Activated T-cell treated with anti-CD3 and anti-CD28 coated beads, Interleukin-2, amount 50 U/mL, for 4 hours (primary cell): Measurements from ENCODE around the gene LOXL3. TPM values are rescaled to one million over a fixed set of nuclear protein-coding genes. Genes with fewer than 3 reads are reported as not detected.

Experiments
- ATAC-seq, 2 donors: fragments of 200-7000 bp; cut with Tn5 transposase; one replicate each; pipeline ENCODE4 v1.10.0; 2021
- DNase-seq: peaks from one replicate; pipeline ENCODE4 v3.0.0-alpha.2; 2020
- H3K27me3 Mint-ChIP-seq: one replicate; pipeline ENCODE4 v1.8.0; 2021; ENCODE audit warnings: low read depth, mixed read lengths
- H3K36me3 Mint-ChIP-seq: one replicate; pipeline ENCODE4 v1.8.0; 2022; ENCODE audit warnings: mixed read lengths; ENCODE audit not compliant: insufficient read depth
- H3K4me1 Mint-ChIP-seq: one replicate; pipeline ENCODE4 v1.8.0; 2021; ENCODE audit warnings: low read depth, mixed read lengths
- H3K4me3 Mint-ChIP-seq: one replicate; pipeline ENCODE4 v1.8.0; 2021; ENCODE audit warnings: mild to moderate bottlenecking, moderate library complexity, mixed read lengths
- H3K9me3 Mint-ChIP-seq: one replicate; pipeline ENCODE4 v1.8.0; 2021; ENCODE audit warnings: mixed read lengths
- total RNA-seq, 3 donors: library from RNA; stranded (reverse); gene quantifications; one replicate each; pipeline ENCODE4 v1.2.1, GENCODE V29; 2021

LOXL3 gene
- total RNA-seq, 3 donors from 2014 or later, result 0.49 to 1.0 (median 0.99) TPM

- Mint-ChIP-seq H3K9me3 (no peaks in the 10 kb centered on the region), H3K27me3 (peaks cover 45% of the 10 kb centered on the region)
These were observed 4.6 kb downstream of the LOXL3 start for GRCh38 chr2:74548900-74549826.

DNA sequence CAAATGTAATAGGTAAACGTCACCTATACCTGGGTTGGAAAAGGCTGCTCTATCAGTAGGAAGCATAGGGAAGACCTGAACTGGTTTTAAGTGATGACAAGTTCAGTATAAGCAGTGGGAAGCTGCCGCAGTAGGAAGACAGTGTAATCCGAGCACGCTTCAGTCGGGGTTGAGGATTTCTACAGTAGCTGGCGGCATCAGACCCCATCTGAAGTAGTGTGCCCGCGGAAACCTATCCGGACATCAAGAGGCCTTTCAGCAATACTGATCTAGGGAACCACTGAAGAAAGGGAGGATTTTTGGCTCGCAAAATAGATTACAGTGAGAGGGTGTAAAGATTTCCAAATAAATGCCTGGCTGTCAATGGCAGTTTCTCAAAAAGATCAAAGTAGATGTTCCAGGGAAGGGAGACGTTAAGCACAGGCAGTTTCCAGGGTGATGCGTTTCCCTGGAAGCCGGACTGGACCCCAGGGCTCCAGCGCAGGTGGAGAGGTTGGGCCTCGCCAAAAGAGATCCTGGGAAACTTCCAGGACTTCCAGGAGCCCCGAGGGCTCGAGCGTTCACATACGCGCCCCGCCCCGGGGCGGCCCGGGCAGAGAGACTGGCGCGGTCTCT lies 5.3 kb downstream of the LOXL3 start:
- DNase-seq, result no peak
- peaks cover 45% of the 10 kb centered on the region for H3K27me3 Mint-ChIP-seq
- H3K36me3 Mint-ChIP-seq, result no peaks in the 10 kb centered on the region
- no peak for ATAC-seq
- peaks cover 5% of the 10 kb centered on the region for H3K4me1 Mint-ChIP-seq
- H3K4me3 Mint-ChIP-seq, result peak overlapping the region; percentile 60
- H3K9me3 Mint-ChIP-seq, result no peaks in the 10 kb centered on the region

More at GRCh38 chr2:74548900-74549826, 4.6 kb downstream of the LOXL3 start:
- DNase-seq (no peak), ATAC-seq (peak; percentile 60 to 70)
- Mint-ChIP-seq H3K4me3 (peak overlapping the region; percentile 65), H3K4me1 (peaks cover 7% of the 10 kb centered on the region), H3K36me3 (no peaks in the 10 kb centered on the region)

- Mint-ChIP-seq H3K9me3 (no peaks in the 10 kb centered on the region), H3K4me1 (peaks cover 5% of the 10 kb centered on the region), H3K27me3 (peaks cover 45% of the 10 kb centered on the region), H3K36me3 (no peaks in the 10 kb centered on the region), H3K4me3 (no peak overlapping the region)
- no peak for DNase-seq
- ATAC-seq, result no peak
These were observed 7.7 kb downstream of the LOXL3 start for GRCh38 chr2:74546004-74546403.

- no peaks in the 10 kb centered on the region for H3K9me3 Mint-ChIP-seq
- DNase-seq (no peak), ATAC-seq (no peak)
- H3K4me3 Mint-ChIP-seq, result no peak overlapping the region
- peaks cover 5% of the 10 kb centered on the region for H3K4me1 Mint-ChIP-seq
- H3K36me3 Mint-ChIP-seq, result no peaks in the 10 kb centered on the region
- peaks cover 40% of the 10 kb centered on the region for H3K27me3 Mint-ChIP-seq
These were observed 9.1 kb downstream of the LOXL3 start for GRCh38 chr2:74544634-74545033.

- Mint-ChIP-seq H3K4me1 (no peaks in the 10 kb centered on the region), H3K27me3 (peaks cover 43% of the 10 kb centered on the region), H3K4me3 (no peak overlapping the region), H3K36me3 (no peaks in the 10 kb centered on the region), H3K9me3 (no peaks in the 10 kb centered on the region)
- DNase-seq, result no peak
- ATAC-seq, result no peak
These were observed 10.8 kb downstream of the LOXL3 start for GRCh38 chr2:74542978-74543377.

- Mint-ChIP-seq H3K9me3 (no peaks in the 10 kb centered on the region), H3K4me1 (no peaks in the 10 kb centered on the region), H3K36me3 (no peaks in the 10 kb centered on the region), H3K27me3 (peaks cover 37% of the 10 kb centered on the region), H3K4me3 (no peak overlapping the region)
- ATAC-seq, result no peak
- DNase-seq, result no peak
These were observed 13.5 kb downstream of the LOXL3 start for GRCh38 chr2:74540291-74540690.

DNA sequence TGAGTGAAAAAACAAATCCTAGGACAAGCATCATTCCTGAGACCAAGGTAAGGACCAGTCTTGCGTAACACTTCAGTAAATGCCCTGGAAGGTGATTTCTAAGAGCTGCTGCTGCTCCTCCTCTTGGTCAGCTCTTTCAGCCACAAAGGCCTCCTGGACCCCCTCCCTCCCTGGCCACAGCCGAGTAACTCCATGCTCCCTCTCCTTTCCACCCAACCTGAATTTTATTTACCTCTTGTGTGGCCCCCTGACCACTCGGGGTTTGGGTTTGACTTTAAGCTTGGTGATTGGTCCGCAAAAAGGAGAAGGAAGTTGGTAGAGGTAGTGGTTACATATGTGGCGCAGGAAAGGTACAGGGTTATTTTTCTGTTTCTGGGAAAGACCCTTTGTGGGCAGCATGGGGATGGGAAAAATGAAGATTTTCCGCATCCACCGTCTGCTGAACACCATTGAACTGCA lies 14.8 kb downstream of the LOXL3 start:
- H3K4me1 Mint-ChIP-seq, result no peaks in the 10 kb centered on the region
- no peak overlapping the region for H3K4me3 Mint-ChIP-seq
- peaks cover 37% of the 10 kb centered on the region for H3K27me3 Mint-ChIP-seq
- DNase-seq (no peak), ATAC-seq (no peak)
- no peaks in the 10 kb centered on the region for H3K9me3 Mint-ChIP-seq
- no peaks in the 10 kb centered on the region for H3K36me3 Mint-ChIP-seq

- ATAC-seq, result no peak
- Mint-ChIP-seq H3K9me3 (no peaks in the 10 kb centered on the region), H3K4me1 (peaks cover 2% of the 10 kb centered on the region), H3K27me3 (peaks cover 29% of the 10 kb centered on the region), H3K36me3 (peaks cover 7% of the 10 kb centered on the region), H3K4me3 (no peak overlapping the region)
- no peak for DNase-seq
These were observed 16.6 kb downstream of the LOXL3 start for GRCh38 chr2:74537140-74537539.

- Mint-ChIP-seq H3K9me3 (no peaks in the 10 kb centered on the region), H3K27me3 (peaks cover 27% of the 10 kb centered on the region), H3K4me1 (peaks cover 9% of the 10 kb centered on the region), H3K36me3 (peaks cover 8% of the 10 kb centered on the region), H3K4me3 (no peak overlapping the region)
- DNase-seq (no peak), ATAC-seq (no peak)
These were observed 17.4 kb downstream of the LOXL3 start for GRCh38 chr2:74536166-74536950.

- H3K27me3 Mint-ChIP-seq, result peaks cover 23% of the 10 kb centered on the region
- ATAC-seq, result no peak
- no peak for DNase-seq
- H3K9me3 Mint-ChIP-seq, result no peaks in the 10 kb centered on the region
- no peak overlapping the region for H3K4me3 Mint-ChIP-seq
- H3K4me1 Mint-ChIP-seq, result peaks cover 18% of the 10 kb centered on the region
- peaks cover 12% of the 10 kb centered on the region for H3K36me3 Mint-ChIP-seq
These were observed 18.2 kb downstream of the LOXL3 start for GRCh38 chr2:74535440-74535965.

DNA sequence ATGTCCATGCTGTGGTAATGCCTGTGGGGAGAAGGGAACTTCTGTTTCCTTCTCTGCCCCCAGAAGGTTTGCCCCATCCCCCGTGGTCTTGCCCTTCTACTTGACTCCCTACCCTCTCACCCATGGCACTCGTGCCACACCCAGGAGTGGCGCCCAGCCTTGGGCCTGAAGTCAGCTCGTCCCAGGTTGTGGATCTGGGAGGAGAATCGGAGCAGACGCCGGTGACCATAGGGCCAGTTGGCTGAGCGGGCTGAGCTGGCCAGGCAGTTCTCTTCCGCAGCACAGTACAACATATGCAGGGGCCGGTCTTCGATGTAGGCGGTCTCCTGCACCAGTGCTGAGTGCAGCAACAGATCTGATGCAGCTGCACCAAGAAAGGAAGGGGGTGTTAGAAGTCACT lies 19.3 kb downstream of the LOXL3 start:
- Mint-ChIP-seq H3K27me3 (peaks cover 17% of the 10 kb centered on the region), H3K4me3 (no peak overlapping the region), H3K9me3 (no peaks in the 10 kb centered on the region), H3K4me1 (peaks cover 18% of the 10 kb centered on the region), H3K36me3 (peaks cover 12% of the 10 kb centered on the region)
- ATAC-seq (no peak), DNase-seq (no peak)

DNA sequence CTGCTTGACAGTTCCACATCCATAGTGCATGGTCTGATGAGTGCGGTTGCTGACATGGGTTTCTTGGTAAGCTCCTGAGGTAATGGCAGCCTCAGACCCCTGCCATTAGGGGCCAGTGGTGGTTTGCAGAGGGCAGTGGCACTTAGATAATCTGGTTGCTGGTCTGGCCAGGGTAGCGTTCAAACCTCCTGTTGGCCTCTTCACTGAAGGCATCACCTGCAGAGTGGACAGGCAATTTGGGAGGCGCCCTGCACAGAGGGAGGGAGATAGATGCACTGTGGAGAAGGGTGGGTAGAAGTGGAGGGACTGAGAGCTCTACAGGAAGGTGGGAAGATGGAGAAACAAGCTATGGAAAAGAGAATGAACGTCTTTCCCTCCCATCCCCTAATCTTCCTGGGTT lies 20.3 kb downstream of the LOXL3 start:
- Mint-ChIP-seq H3K4me1 (peaks cover 27% of the 10 kb centered on the region), H3K4me3 (no peak overlapping the region), H3K9me3 (no peaks in the 10 kb centered on the region), H3K27me3 (peaks cover 8% of the 10 kb centered on the region), H3K36me3 (peaks cover 12% of the 10 kb centered on the region)
- DNase-seq (no peak), ATAC-seq (no peak)

DNA sequence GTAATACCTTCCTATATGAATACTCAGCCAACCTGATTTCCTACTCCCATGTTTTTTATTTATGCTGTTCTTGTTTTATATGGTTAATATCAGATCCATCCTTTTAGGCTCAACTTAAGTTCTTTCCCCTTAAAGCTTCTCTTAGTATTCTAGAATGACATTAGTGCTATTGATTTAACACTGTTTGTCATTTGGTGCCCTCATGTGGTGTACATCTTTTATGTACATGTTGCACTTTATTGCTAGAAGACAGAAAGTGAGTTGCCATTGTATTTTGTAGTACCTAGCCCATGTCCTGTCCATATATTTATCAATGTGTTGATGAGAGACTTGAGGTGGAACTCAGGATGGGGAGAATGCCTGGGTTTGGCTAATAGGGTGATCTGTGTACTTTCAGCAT lies 21.5 kb downstream of the LOXL3 start:
- H3K27me3 Mint-ChIP-seq, result no peaks in the 10 kb centered on the region
- H3K9me3 Mint-ChIP-seq, result no peaks in the 10 kb centered on the region
- ATAC-seq (no peak), DNase-seq (no peak)
- H3K36me3 Mint-ChIP-seq, result peaks cover 24% of the 10 kb centered on the region
- peak overlapping the region; percentile 42 for H3K4me3 Mint-ChIP-seq
- peaks cover 35% of the 10 kb centered on the region for H3K4me1 Mint-ChIP-seq

DNA sequence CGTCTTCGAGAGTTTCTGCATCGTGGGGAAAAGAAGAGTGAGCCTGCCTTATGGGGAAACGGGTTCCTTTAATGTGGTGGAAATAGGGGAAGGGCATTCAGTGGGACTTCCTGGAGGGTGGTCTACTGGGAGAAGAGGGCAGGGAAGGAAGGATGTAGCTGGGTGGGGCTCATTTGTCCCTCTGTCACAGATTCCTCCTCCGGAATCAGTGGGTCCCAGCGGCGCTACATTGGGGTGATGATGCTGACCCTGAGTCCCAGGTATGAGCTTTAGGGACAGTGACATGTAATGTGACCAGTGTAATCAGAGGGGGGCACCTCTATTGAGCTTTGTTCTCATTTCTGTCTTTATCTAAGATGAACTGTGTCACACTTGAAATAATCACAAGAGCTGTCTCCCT lies 22.1 kb downstream of the LOXL3 start:
- peaks cover 38% of the 10 kb centered on the region for H3K4me1 Mint-ChIP-seq
- H3K27me3 Mint-ChIP-seq, result no peaks in the 10 kb centered on the region
- H3K9me3 Mint-ChIP-seq, result no peaks in the 10 kb centered on the region
- DNase-seq, result no peak
- peaks cover 29% of the 10 kb centered on the region for H3K36me3 Mint-ChIP-seq
- peak overlapping the region; percentile 99 for H3K4me3 Mint-ChIP-seq
- ATAC-seq, result no peak
